ENCODE data around the gene FAM170B.

Gene FAM170B

GRCh38 chr10:49123981-49124950 lies 9.6 kb downstream of the FAM170B start:
- no peak for DNase-seq (ENCODE audit: low read depth, low spot score)

- DNase-seq (ENCODE audit: low read depth, low spot score) = no peak
Observed at GRCh38 chr10:49120911-49121310, 12.9 kb downstream of the FAM170B start.

- no peak for DNase-seq (ENCODE audit: low read depth, low spot score)
Observed at GRCh38 chr10:49119746-49120145, 14.1 kb downstream of the FAM170B start.

- no peak for DNase-seq (ENCODE audit: low read depth, low spot score)
Observed at GRCh38 chr10:49118430-49119074, 15.3 kb downstream of the FAM170B start.

- DNase-seq (ENCODE audit: low read depth, low spot score) = no peak
Observed at GRCh38 chr10:49117376-49118070, 16.3 kb downstream of the FAM170B start.

GRCh38 chr10:49116509-49117375 lies 17.1 kb downstream of the FAM170B start:
- no peak for DNase-seq (ENCODE audit: low read depth, low spot score)

- no peak for DNase-seq (ENCODE audit: low read depth, low spot score)
Observed at GRCh38 chr10:49115796-49116508, 17.9 kb downstream of the FAM170B start.

- no peak for DNase-seq (ENCODE audit: low read depth, low spot score)
Observed at GRCh38 chr10:49115015-49115795, 18.6 kb downstream of the FAM170B start, which contains the start of gene VSTM4. Gene VSTM4 (minus strand): TSS chr10:49115522. CDS start chr10:49115485, 37 bp downstream.

GRCh38 chr10:49114718-49115014 lies 19.2 kb downstream of the FAM170B start:
- DNase-seq (ENCODE audit: low read depth, low spot score) = no peak

GRCh38 chr10:49113741-49114141 lies 20.1 kb downstream of the FAM170B start:
- DNase-seq (ENCODE audit: low read depth, low spot score) = no peak

- DNase-seq (ENCODE audit: low read depth, low spot score) = no peak
Observed at GRCh38 chr10:49112851-49113250, 21.0 kb downstream of the FAM170B start.

GRCh38 chr10:49112098-49112497 lies 21.7 kb downstream of the FAM170B start:
- no peak for DNase-seq (ENCODE audit: low read depth, low spot score)

- no peak for DNase-seq (ENCODE audit: low read depth, low spot score)
Observed at GRCh38 chr10:49111320-49111698, 22.5 kb downstream of the FAM170B start.

GRCh38 chr10:49110684-49111319 lies 23.0 kb downstream of the FAM170B start:
- DNase-seq (ENCODE audit: low read depth, low spot score) = no peak

- DNase-seq (ENCODE audit: low read depth, low spot score) = no peak
Observed at GRCh38 chr10:49109669-49110340, 24.0 kb downstream of the FAM170B start.

GRCh38 chr10:49108656-49109055 lies 25.2 kb downstream of the FAM170B start:
- DNase-seq (ENCODE audit: low read depth, low spot score) = no peak

GRCh38 chr10:49107887-49108267 lies 25.9 kb downstream of the FAM170B start:
- DNase-seq (ENCODE audit: low read depth, low spot score) = no peak

GRCh38 chr10:49107111-49107886 lies 26.5 kb downstream of the FAM170B start:
- DNase-seq (ENCODE audit: low read depth, low spot score) = no peak
